Muscle of leg (tissue), 11 donors: ENCODE measurements around the gene PAGR1. TPM values are rescaled to one million over a fixed set of nuclear protein-coding genes. Genes with fewer than 3 reads are reported as not detected.
"Not testable (repeated sequence)": the region's sequence is repeated elsewhere in the genome, so short reads cannot be mapped to it uniquely, and the experiment has no call there.

ENCODE experiments used
- DNase-seq: peaks from one replicate; pipeline ENCODE4 v3.0.0; 2013
- H3K27ac ChIP-seq: one replicate; pipeline ENCODE4 v1.5.1; 2013; ENCODE audit warnings: mild to moderate bottlenecking, low read length, control low read depth
- H3K27me3 ChIP-seq: one replicate; pipeline ENCODE4 v1.6.1; 2013; ENCODE audit warnings: low read length; ENCODE audit not compliant: control insufficient read depth, insufficient read depth
- H3K36me3 ChIP-seq: one replicate; pipeline ENCODE4 v1.6.1; 2013; ENCODE audit warnings: low read length; ENCODE audit not compliant: control insufficient read depth, insufficient read depth
- H3K4me1 ChIP-seq: one replicate; pipeline ENCODE4 v1.6.1; 2013; ENCODE audit warnings: low read length; ENCODE audit not compliant: control insufficient read depth, insufficient read depth
- H3K4me3 ChIP-seq: one replicate; pipeline ENCODE4 v1.5.1; 2013; ENCODE audit warnings: low read length, control low read depth
- H3K9me3 ChIP-seq: replicated peaks from 2 replicates; pipeline ENCODE4 v1.6.1; 2013; ENCODE audit warnings: low read depth, low read length; ENCODE audit not compliant: control insufficient read depth
- WGBS: methylation state at CpG from one replicate; pipeline ENCODE4 v1.1.5; 2013; ENCODE audit warnings: missing lambda C conversion rate; ENCODE audit not compliant: insufficient coverage; 5-methylcytosine and 5-hydroxymethylcytosine counted together
- polyA plus RNA-seq, 8 donors: library from polyadenylated mRNA; unstranded; fragments of 120-200 nt; gene quantifications; one replicate each; pipeline versions ENCODE4 v1.2.1 to v1.2.3, GENCODE V29; 2013; ENCODE audit warnings: inconsistent platforms in 1 of 8, low replicate concordance in 1 of 8; ENCODE audit not compliant: insufficient read length in 8 of 8, insufficient read depth in 1 of 8
- total RNA-seq: library from RNA; stranded (reverse); fragments of 120-200 nt; gene quantifications from one replicate; pipeline ENCODE4 v1.2.4, GENCODE V29; 2013

Gene PAGR1
- total and polyA plus RNA-seq, 9 donors: 28.7 to 46.4 (median 32.4) TPM

DNA sequence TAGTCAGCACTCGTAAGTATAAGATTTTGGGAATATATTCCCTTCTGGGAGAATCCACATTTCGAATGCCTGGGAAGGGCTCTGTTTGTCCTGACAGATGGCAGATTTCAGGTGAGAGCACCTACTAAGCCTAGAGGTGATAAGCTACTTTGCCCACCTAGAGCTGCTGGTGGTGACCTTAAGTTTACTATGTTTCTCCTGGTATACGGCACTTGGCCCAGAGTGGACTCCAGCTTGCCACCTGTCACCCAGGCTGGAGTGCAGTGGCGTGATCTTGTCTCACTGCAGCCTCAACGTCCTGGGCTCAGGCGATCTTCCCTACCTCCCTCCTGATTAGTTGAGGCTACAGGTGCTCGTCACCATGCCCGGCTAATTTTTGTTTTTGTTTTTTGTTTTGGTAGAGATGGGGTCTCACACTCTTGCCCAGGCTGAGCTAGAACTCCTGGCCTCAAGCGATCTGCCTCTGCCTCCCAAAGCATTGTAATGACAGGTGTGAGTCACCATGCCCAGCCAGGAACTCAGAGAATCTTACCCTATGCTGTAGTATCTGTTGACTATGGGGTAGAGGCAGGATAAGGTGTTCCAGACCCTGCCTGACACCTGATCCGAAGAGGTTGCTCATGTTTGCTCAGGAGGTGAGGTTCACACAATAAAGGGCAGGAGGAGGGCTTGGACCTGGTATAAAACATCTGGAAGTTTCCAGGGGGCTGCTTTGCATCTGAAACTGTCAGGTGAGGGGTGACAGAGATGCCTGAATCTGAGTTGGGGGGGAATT lies 38.2 kb upstream of the PAGR1 start, which contains the start of gene ZG16:
ZG16 (plus strand) TSS at position 681 of the 775 bp plus-strand sequence. CDS start 1,011 bp downstream, outside the sequence.
- 77% methylated on average over 5 of the region's 10 CpGs for WGBS
- H3K27me3 ChIP-seq: peaks cover 8% of the 10 kb centered on the region
- no peaks in the 10 kb centered on the region for H3K4me1 ChIP-seq
- no peak within 1 kb of the TSS for H3K27ac ChIP-seq
- H3K4me3 ChIP-seq: no peak within 1 kb of the TSS
- no peaks in the 10 kb centered on the region for H3K9me3 ChIP-seq
- no peak for DNase-seq
- H3K36me3 ChIP-seq: no peaks in the 10 kb centered on the region

DNA sequence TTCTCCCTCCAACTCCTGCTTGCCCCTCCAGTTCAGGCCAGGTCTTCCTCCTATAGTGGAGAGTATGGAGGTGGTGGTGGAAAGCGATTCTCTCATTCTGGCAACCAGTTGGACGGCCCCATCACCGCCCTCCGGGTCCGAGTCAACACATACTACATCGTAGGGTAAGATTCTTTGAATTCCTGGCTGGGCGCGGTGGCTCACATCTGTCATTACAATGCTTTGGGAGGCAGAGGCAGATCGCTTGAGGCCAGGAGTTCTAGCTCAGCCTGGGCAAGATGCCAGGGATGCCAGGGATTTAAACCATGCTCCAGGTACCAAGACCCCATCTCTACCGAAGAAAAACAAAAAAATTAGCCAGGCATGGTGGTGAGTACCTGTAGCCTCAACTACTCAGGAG lies 36.5 kb upstream of the PAGR1 start:
- H3K36me3 ChIP-seq: no peaks in the 10 kb centered on the region
- no peak overlapping the region for H3K27ac ChIP-seq
- no peak overlapping the region for H3K4me3 ChIP-seq
- 68% methylated on average over 8 of the region's 10 CpGs for WGBS
- H3K9me3 ChIP-seq: no peaks in the 10 kb centered on the region
- H3K27me3 ChIP-seq: peaks cover 8% of the 10 kb centered on the region
- DNase-seq: no peak
- no peaks in the 10 kb centered on the region for H3K4me1 ChIP-seq

DNA sequence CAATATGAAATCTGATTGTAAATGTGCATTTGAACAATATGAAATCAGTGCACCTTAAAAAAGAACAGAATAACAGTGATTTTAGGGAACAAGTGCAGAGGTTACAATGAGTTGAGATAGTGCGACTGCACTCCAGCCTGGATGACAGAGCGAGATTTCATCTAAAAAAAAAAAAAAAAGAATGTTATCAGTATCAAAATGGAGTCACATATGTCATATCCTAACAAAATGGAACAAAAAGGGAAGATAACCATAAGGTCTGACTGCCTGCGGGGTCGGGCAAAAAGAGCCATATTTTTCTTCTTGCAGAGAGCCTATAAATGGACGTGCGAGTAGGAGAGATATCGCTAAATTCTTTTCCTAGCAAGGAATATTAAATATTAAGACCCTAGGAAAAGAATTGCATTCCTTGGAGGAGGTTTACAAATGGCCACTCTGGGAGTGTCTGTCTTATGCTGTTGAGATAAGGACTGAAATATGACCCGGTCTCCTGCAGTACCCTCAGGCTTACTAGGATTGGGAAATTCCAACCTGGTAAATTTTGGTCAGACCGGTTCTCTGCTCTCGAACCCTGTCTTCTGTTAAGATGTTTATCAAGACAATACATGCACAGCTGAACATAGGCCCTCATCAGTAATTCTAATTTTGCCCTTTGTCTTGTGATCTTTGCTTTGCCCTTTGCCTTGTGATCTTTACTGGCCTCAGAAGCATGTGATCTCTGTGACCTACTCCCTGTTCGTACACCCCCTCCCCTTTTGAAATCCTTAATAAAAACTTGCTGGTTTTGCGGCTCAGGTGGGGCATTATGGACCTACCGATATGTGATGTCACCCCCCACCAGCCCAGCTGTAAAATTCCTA lies 32.6 kb upstream of the PAGR1 start:
- H3K4me1 ChIP-seq, DNase-seq, H3K36me3 ChIP-seq, H3K27ac ChIP-seq, H3K9me3 ChIP-seq, H3K4me3 ChIP-seq: not testable (repeated sequence)
- peaks cover 10% of the 10 kb centered on the region for H3K27me3 ChIP-seq
- 63% methylated on average over 4 of the region's 13 CpGs for WGBS

DNA sequence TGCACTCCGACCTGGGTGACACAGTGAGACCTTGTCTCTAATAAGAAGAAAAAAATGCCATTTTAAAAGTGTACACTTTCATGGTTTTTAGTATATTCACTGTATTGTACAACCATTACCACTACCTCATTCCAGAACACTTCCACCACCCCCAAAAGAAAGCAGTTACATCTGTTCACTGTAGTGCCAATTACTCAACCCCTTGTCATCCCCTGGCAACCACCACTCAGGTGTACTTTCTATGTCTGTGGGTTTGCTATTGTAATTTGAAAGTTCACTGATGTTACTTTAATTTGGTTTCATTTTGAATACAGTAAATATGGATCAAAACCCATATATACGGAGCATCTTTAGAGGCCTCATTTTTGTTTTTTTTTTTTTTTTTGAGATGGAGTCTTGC lies 31.8 kb upstream of the PAGR1 start:
- H3K36me3 ChIP-seq: no peaks in the 10 kb centered on the region
- H3K4me3 ChIP-seq: no peak overlapping the region
- no CpG with 5 or more reads among the region's 2 CpGs for WGBS
- H3K27me3 ChIP-seq: peaks cover 10% of the 10 kb centered on the region
- no peak overlapping the region for H3K27ac ChIP-seq
- DNase-seq: no peak
- H3K9me3 ChIP-seq: no peaks in the 10 kb centered on the region
- no peaks in the 10 kb centered on the region for H3K4me1 ChIP-seq

DNA sequence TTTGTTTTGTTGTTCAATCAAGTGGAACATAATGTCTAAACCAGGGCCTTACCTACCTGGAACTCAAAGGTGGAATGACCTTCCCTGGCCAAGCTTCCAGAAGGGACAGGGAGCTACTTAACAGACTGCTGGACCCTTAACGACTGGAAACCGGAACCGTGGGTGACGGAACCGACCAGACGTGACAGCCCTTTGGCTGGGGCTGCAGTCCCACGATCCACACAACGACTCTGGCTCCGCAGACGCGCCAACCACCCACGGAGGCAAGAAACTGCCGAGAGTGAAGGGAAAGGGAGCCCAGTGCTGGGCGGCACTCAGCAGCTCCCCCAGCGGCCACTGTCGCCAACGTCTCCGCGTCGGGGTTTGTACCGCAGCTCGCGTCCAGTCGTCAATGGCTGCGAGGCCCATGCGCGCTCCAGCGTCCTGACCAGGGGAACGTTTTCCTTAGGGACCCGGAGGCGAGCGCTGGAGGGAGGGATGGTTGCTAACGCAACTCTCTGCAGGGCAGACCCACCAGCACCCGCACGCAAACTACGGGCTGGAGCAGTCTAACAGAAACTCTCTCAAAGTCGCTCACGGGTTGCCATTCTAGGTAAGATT lies 31.0 kb upstream of the PAGR1 start:
- Histone ChIP-seq H3K9me3 (no peaks in the 10 kb centered on the region), H3K36me3 (no peaks in the 10 kb centered on the region), H3K27ac (no peak overlapping the region), H3K27me3 (peaks cover 10% of the 10 kb centered on the region), H3K4me3 (no peak overlapping the region), H3K4me1 (peaks cover 5% of the 10 kb centered on the region)
- peak; percentile 63 for DNase-seq
- 5% methylated on average over 21 of the region's 38 CpGs for WGBS

DNA sequence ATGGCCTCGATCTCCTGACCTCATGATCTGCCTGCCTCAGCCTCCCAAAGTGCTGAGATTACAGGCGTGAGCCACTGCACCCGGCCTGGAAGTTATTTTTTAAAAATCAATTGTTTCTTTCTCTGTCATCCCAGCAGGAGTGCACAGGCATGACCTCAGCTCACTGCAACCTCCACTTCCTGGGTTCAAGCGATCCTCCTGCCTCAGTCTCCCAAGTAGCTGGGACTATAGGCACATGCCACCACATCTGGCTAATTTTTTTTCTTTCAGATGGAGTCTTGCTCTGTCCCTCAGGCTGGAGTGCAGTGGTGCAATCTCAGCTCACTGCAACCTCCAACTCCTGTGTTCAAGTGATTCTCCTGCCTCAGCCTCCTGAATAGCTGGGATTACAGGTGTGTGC lies 28.8 kb upstream of the PAGR1 start:
- 83% methylated on average over 2 of the region's 4 CpGs for WGBS
- not testable (repeated sequence) for H3K27me3 ChIP-seq, H3K36me3 ChIP-seq, H3K4me3 ChIP-seq, H3K9me3 ChIP-seq, DNase-seq, H3K27ac ChIP-seq
- peaks cover 17% of the 10 kb centered on the region for H3K4me1 ChIP-seq

DNA sequence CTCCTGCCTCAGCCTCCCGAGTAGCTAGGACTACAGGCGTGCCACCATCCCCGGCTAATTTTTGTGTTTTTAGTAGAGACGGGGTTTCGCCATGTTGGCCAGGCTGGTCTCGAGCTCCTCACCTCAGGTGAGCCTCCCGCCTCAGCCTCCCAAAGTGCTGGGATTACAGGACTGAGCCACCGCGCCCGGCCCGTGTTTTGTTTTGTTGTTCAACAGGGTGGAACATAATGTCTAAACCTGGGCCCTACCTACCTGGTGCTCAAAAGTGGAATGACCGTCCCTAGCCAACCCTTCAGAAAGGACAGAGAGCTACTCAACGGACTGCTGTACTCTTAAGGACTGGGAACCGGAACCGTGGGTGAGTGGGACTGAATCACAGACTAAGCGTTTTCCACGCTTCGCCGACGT lies 26.2 kb upstream of the PAGR1 start:
- Histone ChIP-seq H3K36me3 (peaks cover 2% of the 10 kb centered on the region), H3K27me3 (peaks cover 2% of the 10 kb centered on the region), H3K9me3 (no peaks in the 10 kb centered on the region), H3K4me1 (peaks cover 20% of the 10 kb centered on the region), H3K27ac (peak overlapping the region; percentile 91), H3K4me3 (peak overlapping the region; percentile 96)
- no peak for DNase-seq
- WGBS: 54% methylated on average over 15 of the region's 20 CpGs

DNA sequence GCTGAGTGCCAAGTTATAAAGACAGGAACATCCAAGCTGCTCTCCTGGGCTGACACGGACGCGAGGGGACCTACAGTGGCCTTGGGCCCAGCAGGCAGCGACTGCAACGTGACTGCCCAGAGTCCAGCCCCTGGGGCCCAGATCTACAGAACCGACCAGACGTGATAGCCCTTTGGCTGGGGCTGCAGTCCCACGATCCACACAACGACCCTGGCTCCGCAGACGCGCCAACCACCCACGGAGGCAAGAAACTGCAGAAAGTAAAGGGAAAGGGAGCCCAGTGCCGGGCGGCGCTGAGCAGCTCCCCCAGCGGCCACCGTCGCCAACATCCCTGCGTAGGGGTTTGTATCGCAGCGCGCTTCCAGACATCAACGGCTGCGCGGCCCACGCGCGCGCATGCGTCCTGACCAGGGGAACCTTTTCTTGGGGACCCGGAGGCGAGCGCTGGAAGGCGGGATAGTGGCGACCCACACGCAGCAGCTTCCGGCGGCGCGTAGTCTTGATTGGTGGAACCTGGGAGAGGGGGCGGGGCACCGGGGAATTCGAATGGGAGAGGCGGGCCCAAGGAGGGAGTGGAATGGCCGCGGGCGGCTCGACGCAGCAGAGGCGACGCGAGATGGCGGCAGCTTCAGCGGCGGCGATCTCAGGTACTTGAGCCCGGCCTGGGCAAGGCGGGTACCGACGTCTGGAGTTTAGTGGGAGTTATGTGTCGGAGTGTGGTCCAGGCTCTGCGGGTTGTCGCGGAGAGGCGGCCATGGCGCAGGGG lies 25.6 kb upstream of the PAGR1 start, which contains the start of gene KIF22:
KIF22 (plus strand) TSS at position 569 of the 766 bp plus-strand sequence; CDS start at position 578, 9 bp downstream.
- Histone ChIP-seq H3K36me3 (peaks cover 8% of the 10 kb centered on the region), H3K4me3 (peak within 1 kb of the TSS; percentile 96)
- 2% methylated on average over 63 of the region's 67 CpGs for WGBS

DNA sequence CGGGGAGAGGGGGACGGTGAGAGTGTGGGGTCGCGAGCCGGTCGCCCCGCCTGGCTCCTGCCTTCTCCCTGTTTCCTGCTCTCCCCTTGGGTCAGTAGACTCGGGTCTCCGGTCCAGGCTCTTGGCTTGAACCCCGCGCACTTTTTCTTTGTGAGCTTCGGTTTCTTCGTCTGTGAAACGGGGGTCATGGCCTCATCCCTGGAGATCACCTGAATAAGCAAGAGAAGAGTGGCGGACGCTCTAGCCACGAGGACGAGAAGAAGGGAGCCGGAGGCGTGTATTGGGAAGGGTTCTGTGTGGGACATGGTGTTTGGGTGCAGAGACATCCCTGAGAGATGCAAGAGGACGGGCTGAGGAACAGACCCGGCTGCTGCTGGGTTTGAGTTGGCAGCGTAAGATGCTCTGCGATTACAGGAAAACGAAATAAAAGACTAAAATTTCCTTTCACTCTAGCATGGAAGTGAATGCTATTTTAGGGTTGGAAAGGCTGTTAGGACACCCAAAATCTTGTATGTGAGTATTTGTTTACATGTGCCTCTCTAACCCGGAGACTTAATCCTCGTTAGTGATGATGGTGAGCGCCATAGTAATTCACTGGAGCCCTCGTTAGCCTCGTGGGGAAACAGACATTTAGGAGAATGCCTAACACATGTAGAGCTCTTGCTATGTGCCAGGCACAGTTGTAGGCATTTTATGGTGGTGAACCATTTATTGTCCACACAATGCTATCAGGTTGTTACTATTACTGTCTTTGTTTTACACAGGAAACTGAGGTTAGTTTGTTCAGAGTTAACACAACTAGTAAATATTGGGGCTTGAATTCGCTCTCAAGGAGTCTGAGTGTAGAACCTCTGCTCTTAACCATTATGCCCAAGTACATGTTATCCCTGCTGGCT lies 24.8 kb upstream of the PAGR1 start:
- no peaks in the 10 kb centered on the region for H3K27me3 ChIP-seq
- H3K4me3 ChIP-seq: peak overlapping the region; percentile 96
- peak overlapping the region; percentile 72 for H3K27ac ChIP-seq
- WGBS: 2% methylated on average over 20 of the region's 31 CpGs
- H3K4me1 ChIP-seq: peaks cover 20% of the 10 kb centered on the region
- no peaks in the 10 kb centered on the region for H3K9me3 ChIP-seq
- peaks cover 8% of the 10 kb centered on the region for H3K36me3 ChIP-seq
- no peak for DNase-seq

More for the DNA sequence above, 25.6 kb upstream of the PAGR1 start, which contains the start of gene KIF22:
- peaks cover 20% of the 10 kb centered on the region for H3K4me1 ChIP-seq
- H3K27ac ChIP-seq: peak within 1 kb of the TSS; percentile 91
- DNase-seq: peak; percentile 100
- peaks cover 2% of the 10 kb centered on the region for H3K27me3 ChIP-seq
- no peaks in the 10 kb centered on the region for H3K9me3 ChIP-seq
